GM12878 (cell line): Measurements from ENCODE around the gene NHSL2. TPM values are rescaled to one million over a fixed set of nuclear protein-coding genes. Genes with fewer than 3 reads are reported as not detected.

Source experiments
- ATAC-seq: fragments of 200-7000 bp; cut with Tn5 transposase; 3 replicates; pipeline ENCODE4 v1.9.1; 2020; ENCODE audit warnings: mild to moderate bottlenecking, moderate library complexity
- BruUV-seq: library from RNA; stranded (reverse); fragments of 400-500 nt; replicated peaks from 2 replicates; lab custom pipeline; 2021; lab: Mats Ljungman, UMichigan
- CTCF ChIA-PET: fragments of 300-600 bp; sonication (Branson Sonifier 250); formaldehyde crosslinking; extraction: SDS; loops from one replicate; lab custom pipeline; 2021; ENCODE audit warnings: inconsistent platforms; lab: Yijun Ruan, JAX
- POLR2A ChIA-PET: fragments of 350-600 bp; formaldehyde crosslinking; extraction: SDS; loops from one replicate; lab custom pipeline; 2021; ENCODE audit warnings: inconsistent platforms; lab: Charles Lee
- RAD21 ChIA-PET: fragments of 300-600 bp; sonication (Branson Sonifier 250); formaldehyde crosslinking; loops from one replicate; lab custom pipeline; 2023; ENCODE audit warnings: antibody characterized with exemption; ENCODE audit not compliant: unreplicated experiment; lab: Charles Lee
- SMC1A ChIA-PET: fragments of 300-600 bp; sonication (Branson Sonifier 250); formaldehyde crosslinking; loops from one replicate; lab custom pipeline; 2023; ENCODE audit not compliant: unreplicated experiment, uncharacterized antibody; lab: Charles Lee
- DNase-seq: peaks from one replicate; pipeline ENCODE4 v3.0.0-alpha.2; 2011; ENCODE audit warnings: low read depth, low spot score
- FAIRE-seq: peaks from 3 replicates; lab custom pipeline; 2011; peaks lifted over from hg19 to GRCh38; lab: Jason Lieb, UNC
- H2AFZ ChIP-seq: 2 replicates; pipeline ENCODE4 v1.6.0; 2011; ENCODE audit warnings: low read depth, low read length, control low read depth; ENCODE audit not compliant: control insufficient read depth
- H3K27ac ChIP-seq: 2 replicates; pipeline ENCODE4 v1.5.1; 2011; ENCODE audit warnings: control low read depth; ENCODE audit not compliant: control insufficient read depth, insufficient read depth
- H3K27me3 ChIP-seq, 2 experiments: replicated peaks in 1 of 2; 2 replicates each; pipeline versions ENCODE4 v1.6.0 to v1.6.1; 2011; ENCODE audit warnings: low read length in 1 of 2; ENCODE audit not compliant: control insufficient read depth in 2 of 2, insufficient read depth in 2 of 2
- H3K36me3 ChIP-seq, 2 experiments: 2 replicates each; pipeline ENCODE4 v1.5.1; 2011; ENCODE audit warnings: low read length in 1 of 2; ENCODE audit not compliant: control insufficient read depth in 2 of 2, insufficient read depth in 2 of 2
- H3K4me1 ChIP-seq: 2 replicates; pipeline ENCODE4 v1.6.1; 2011; ENCODE audit warnings: mild to moderate bottlenecking, low read length, moderate library complexity, mixed read lengths; ENCODE audit not compliant: control insufficient read depth, insufficient read depth
- H3K4me2 ChIP-seq: 2 replicates; pipeline ENCODE4 v1.6.0; 2011; ENCODE audit warnings: control low read depth; ENCODE audit not compliant: control insufficient read depth, insufficient read depth
- H3K4me3 ChIP-seq: fragments of 200-600 bp; sonication (generic); 2 replicates; pipeline ENCODE4 v1.5.1; 2016
- H3K79me2 ChIP-seq: 2 replicates; pipeline ENCODE4 v1.6.0; 2011; ENCODE audit warnings: low read length; ENCODE audit not compliant: control insufficient read depth, insufficient read depth
- H3K9ac ChIP-seq: 2 replicates; pipeline ENCODE4 v1.8.0; 2011; ENCODE audit warnings: low read length, control low read depth, mixed read lengths; ENCODE audit not compliant: control insufficient read depth, insufficient read depth
- H3K9me3 ChIP-seq: replicated peaks from 3 replicates; pipeline ENCODE4 v1.5.1; 2011; ENCODE audit warnings: mild to moderate bottlenecking, low read length; ENCODE audit not compliant: control insufficient read depth, insufficient read depth
- H4K20me1 ChIP-seq: 2 replicates; pipeline ENCODE4 v1.6.0; 2011; ENCODE audit not compliant: control insufficient read depth, insufficient read depth
- ASH2L ChIP-seq: fragments of 300-600, 200-600 bp; sonication (generic); IDR thresholded peaks from 2 replicates; pipeline ENCODE4 v1.6.1; 2017; ENCODE audit warnings: low read depth, mild to moderate bottlenecking, borderline replicate concordance
- ATF7 ChIP-seq: fragments of 450-650 bp; IDR thresholded peaks from 2 replicates; pipeline ENCODE4 v1.6.1; 2016; ENCODE audit warnings: low read depth, mild to moderate bottlenecking
- CUX1 ChIP-seq: IDR thresholded peaks from 2 replicates; pipeline ENCODE4 v1.6.1; 2012; ENCODE audit warnings: improper control_type of control experiment, low read depth, low read length; ENCODE audit not compliant: insufficient replicate concordance
- MTA2 ChIP-seq: fragments of 450-650 bp; IDR thresholded peaks from 2 replicates; pipeline ENCODE4 v1.6.1; 2016; ENCODE audit warnings: low read depth, mild to moderate bottlenecking, moderate library complexity
- NFYA ChIP-seq: IDR thresholded peaks from 2 replicates; pipeline ENCODE4 v1.6.1; 2011; ENCODE audit warnings: low read depth, mild to moderate bottlenecking, low read length, improper control_type of control experiment, borderline replicate concordance
- POLR2AphosphoS2 ChIP-seq: IDR thresholded peaks from 2 replicates; pipeline ENCODE4 v1.6.1; 2011; ENCODE audit warnings: low read depth, mild to moderate bottlenecking, low read length, improper control_type of control experiment, moderate library complexity
- SP1 ChIP-seq: IDR thresholded peaks from one replicate; pipeline ENCODE4 v1.6.1; 2011; ENCODE audit warnings: low read depth, low read length
- USF2 ChIP-seq: IDR thresholded peaks from 2 replicates; pipeline ENCODE4 v1.6.1; 2011; ENCODE audit warnings: low read depth, low read length, improper control_type of control experiment, borderline replicate concordance
- ZNF24 ChIP-seq: fragments of 450-650 bp; IDR thresholded peaks from 2 replicates; pipeline ENCODE4 v1.6.1; 2017; ENCODE audit warnings: antibody characterized with exemption, mild to moderate bottlenecking
- ZNF687 ChIP-seq: fragments of 450-650 bp; IDR thresholded peaks from 2 replicates; pipeline ENCODE4 v1.6.1; 2017; ENCODE audit warnings: mild to moderate bottlenecking, moderate library complexity
- WGBS: methylation state at CpG from one replicate; pipeline ENCODE4 v1.1.6; 2016; ENCODE audit warnings: low lambda C conversion rate; ENCODE audit not compliant: insufficient replicate concordance, insufficient coverage; ENCODE audit errors: missing lambda C conversion rate; 5-methylcytosine and 5-hydroxymethylcytosine counted together
- in situ Hi-C: fragments of 300-500 bp; cut with MboI; formaldehyde crosslinking; loops from 9 replicates; pipeline ENCODE4 v1.14.3; 2018; ENCODE audit warnings: mixed read lengths
- intact Hi-C: fragments of 100-400 bp; cut with micrococcal nuclease; formaldehyde crosslinking; loops from one replicate; pipeline ENCODE4 v1.14.2; 2022; ENCODE audit not compliant: unreplicated experiment
- polyA plus RNA-seq, 11 experiments: library from polyadenylated mRNA; depleted of rRNA in 4 of 11; unstranded in 6 of 11; stranded (reverse) in 5 of 11; fragments of >200 nt; fragmentation: Nextera tagmentation in 4 of 11; fragmentation: Illumina TruSeq in 1 of 11; extraction: Ambion mirVana in 4 of 11; extraction: Trizol in 1 of 11; gene quantifications; 1 replicate in 1 of 11; 2 replicates in 10 of 11; pipeline versions ENCODE4 v1.2.1 to v1.2.3, GENCODE V29; 2011 to 2016; ENCODE audit warnings: inconsistent platforms in 2 of 11, missing spikeins in 2 of 11, low read depth in 1 of 11
- total RNA-seq, 4 experiments: library from RNA; depleted of rRNA in 3 of 4; stranded (reverse); fragments of >200 nt in 3 of 4; fragmentation: Illumina TruSeq in 1 of 4; extraction: Trizol in 1 of 4; gene quantifications; 2 replicates each; pipeline versions ENCODE4 v1.2.1 to v1.2.3, GENCODE V29; 2013 to 2021

NHSL2 gene
- total and polyA plus RNA-seq, 10 of the 15 experiments (the other 5 are each of a cell fraction or from before 2014, with no cell fraction given), result 0.05 to 0.53 (median 0.07) TPM; not detected in 2

GRCh38 chrX:72071213-72071612 is 160.6 kb downstream of the NHSL2 start (continued):
- TF ChIP-seq CUX1 (no peak), MTA2 (no peak), NFYA (no peak), ZNF24 (no peak), ASH2L (no peak), POLR2AphosphoS2 (no peak), SP1 (no peak), ATF7 (no peak)

GRCh38 chrX:72073633-72074032 is 163.0 kb downstream of the NHSL2 start:
- Histone ChIP-seq H3K9me3 (no peaks in the 10 kb centered on the region), H3K79me2 (no peaks in the 10 kb centered on the region), H4K20me1 (no peaks in the 10 kb centered on the region), H3K27ac (no peak overlapping the region), H2AFZ (no peak overlapping the region), H3K27me3 (peaks cover 2 to 7% of the 10 kb centered on the region in 2 experiments; a peak in 3 of 4 replicates), H3K36me3 (no peaks in the 10 kb centered on the region), H3K4me2 (no peak overlapping the region), H3K4me3 (no peak overlapping the region), H3K4me1 (no peaks in the 10 kb centered on the region), H3K9ac (no peak overlapping the region)
- RAD21 ChIA-PET, result no interaction called here
- no TSS peak for BruUV-seq
- CTCF ChIA-PET, result interaction anchor here (1.5 kb wide), 1 partner anchor 8 kb away, joined by 3 read pairs; no protein-coding TSS in a partner anchor
- in situ Hi-C loops, result no loop called here
- WGBS, result 27% methylated on average over 1 of the region's 1 CpG
- POLR2A ChIA-PET, result no interaction called here
- intact Hi-C loops, result no loop called here
- DNase-seq, result no peak
- no peak for ATAC-seq
- SMC1A ChIA-PET, result interaction anchor here (1.4 kb wide), 1 partner anchor 75 kb away, joined by 4 read pairs; no protein-coding TSS in a partner anchor
- no peak for FAIRE-seq
- TF ChIP-seq ZNF687 (no peak), USF2 (no peak)
